Loucy (cell line): ENCODE data around the gene GRK1.

Experiments
- H2AFZ ChIP-seq: fragments of 200-600 bp; sonication (generic); 2 replicates; pipeline ENCODE4 v1.6.0; 2016; ENCODE audit warnings: antibody characterized with exemption, mild to moderate bottlenecking, low read length, moderate library complexity
- H3F3A ChIP-seq: fragments of 200-600 bp; 2 replicates; pipeline ENCODE4 v1.6.0; 2016; ENCODE audit warnings: antibody characterized with exemption, low read depth, mild to moderate bottlenecking
- H3K27me3 ChIP-seq: fragments of 200-600 bp; sonication (generic); 2 replicates; pipeline ENCODE4 v1.6.1; 2014; ENCODE audit warnings: low read length, mild to moderate bottlenecking; ENCODE audit not compliant: insufficient read depth, poor library complexity, severe bottlenecking
- H3K36me3 ChIP-seq: fragments of 200-600 bp; sonication (generic); 2 replicates; pipeline ENCODE4 v1.6.1; 2016; ENCODE audit warnings: low read length; ENCODE audit not compliant: insufficient read depth
- H3K4me1 ChIP-seq: fragments of 200-600 bp; sonication (generic); 2 replicates; pipeline ENCODE4 v1.5.1; 2014; ENCODE audit warnings: low read length, mild to moderate bottlenecking; ENCODE audit not compliant: insufficient read depth, poor library complexity, severe bottlenecking
- H3K4me2 ChIP-seq: fragments of 200-600 bp; sonication (generic); 2 replicates; pipeline ENCODE4 v1.6.0; 2014; ENCODE audit warnings: antibody characterized with exemption, low read length, low read depth, mild to moderate bottlenecking; ENCODE audit not compliant: poor library complexity, severe bottlenecking
- H3K4me3 ChIP-seq: fragments of 200-600 bp; sonication (generic); 2 replicates; pipeline ENCODE4 v1.5.1; 2014; ENCODE audit warnings: low read length, mild to moderate bottlenecking, mixed read lengths; ENCODE audit not compliant: poor library complexity, severe bottlenecking
- H3K79me2 ChIP-seq: fragments of 200-600 bp; sonication (generic); 2 replicates; pipeline ENCODE4 v1.6.1; 2014; ENCODE audit warnings: low read length; ENCODE audit not compliant: insufficient read depth
- H3K9ac ChIP-seq: fragments of 200-600 bp; sonication (generic); 2 replicates; pipeline ENCODE4 v1.6.0; 2014; ENCODE audit warnings: mild to moderate bottlenecking, low read depth, low read length, moderate library complexity; ENCODE audit not compliant: poor library complexity, severe bottlenecking
- H3K9me2 ChIP-seq: fragments of 200-600 bp; sonication (generic); replicated peaks from 2 replicates; pipeline ENCODE4 v1.6.1; 2016; ENCODE audit warnings: low read depth, low read length, mixed read lengths
- H3K9me3 ChIP-seq: fragments of 200-600 bp; sonication (generic); 2 replicates; pipeline ENCODE4 v1.6.1; 2014; ENCODE audit warnings: mild to moderate bottlenecking, antibody characterized with exemption, low read length, low read depth; ENCODE audit not compliant: insufficient read depth
- H4K20me1 ChIP-seq: fragments of 200-600 bp; sonication (generic); 2 replicates; pipeline ENCODE4 v1.6.0; 2014; ENCODE audit warnings: antibody characterized with exemption, low read length, mild to moderate bottlenecking; ENCODE audit not compliant: insufficient read depth, poor library complexity, severe bottlenecking
- CTCF ChIP-seq: fragments of 200-600 bp; sonication (generic); conservative IDR thresholded peaks from 2 replicates; pipeline ENCODE4 v1.5.1; 2014; ENCODE audit warnings: mild to moderate bottlenecking, antibody characterized with exemption, low read length
- EZH2phosphoT487 ChIP-seq: fragments of 200-600 bp; IDR thresholded peaks from 2 replicates; pipeline ENCODE4 v1.6.1; 2018; ENCODE audit warnings: antibody characterized with exemption, mild to moderate bottlenecking, moderate library complexity, borderline replicate concordance

Gene GRK1

GRCh38 chr13:113753171-113753570, 86.2 kb downstream of the GRK1 start:
- no peaks in the 10 kb centered on the region for H3K36me3 ChIP-seq
- no peaks in the 10 kb centered on the region; the same call in 1 of the 2 replicates for H3F3A ChIP-seq
- no peak for TF ChIP-seq CTCF
- TF ChIP-seq EZH2phosphoT487 = no peak
- no peak overlapping the region for H2AFZ ChIP-seq
- H3K9me2 ChIP-seq = no peaks in the 10 kb centered on the region
- no peaks in the 10 kb centered on the region for H3K4me1 ChIP-seq
- no peak overlapping the region for H3K4me2 ChIP-seq
- no peak overlapping the region for H3K4me3 ChIP-seq
- H4K20me1 ChIP-seq = no peaks in the 10 kb centered on the region
- no peaks in the 10 kb centered on the region for H3K27me3 ChIP-seq
- no peaks in the 10 kb centered on the region for H3K79me2 ChIP-seq
- H3K9ac ChIP-seq = no peak overlapping the region
- H3K9me3 ChIP-seq = peaks cover 14% of the 10 kb centered on the region; the same call in 1 of the 2 replicates

GRCh38 chr13:113754242-113754641, 87.2 kb downstream of the GRK1 start:
- no peaks in the 10 kb centered on the region for H3K27me3 ChIP-seq
- no peak for TF ChIP-seq EZH2phosphoT487
- no peak for TF ChIP-seq CTCF
- no peak overlapping the region for H3K9ac ChIP-seq
- H3F3A ChIP-seq = no peaks in the 10 kb centered on the region; the same call in 1 of the 2 replicates
- H3K36me3 ChIP-seq = no peaks in the 10 kb centered on the region
- H3K4me2 ChIP-seq = no peak overlapping the region
- H4K20me1 ChIP-seq = no peaks in the 10 kb centered on the region
- no peaks in the 10 kb centered on the region for H3K9me2 ChIP-seq
- no peaks in the 10 kb centered on the region for H3K4me1 ChIP-seq
- peaks cover 14% of the 10 kb centered on the region; the same call in 1 of the 2 replicates for H3K9me3 ChIP-seq
- H3K79me2 ChIP-seq = no peaks in the 10 kb centered on the region
- no peak overlapping the region for H2AFZ ChIP-seq
- no peak overlapping the region for H3K4me3 ChIP-seq

- H3K4me3 ChIP-seq = no peak overlapping the region
- no peak overlapping the region for H3K9ac ChIP-seq
- no peaks in the 10 kb centered on the region for H3K9me2 ChIP-seq
- H2AFZ ChIP-seq = no peak overlapping the region
- H4K20me1 ChIP-seq = no peaks in the 10 kb centered on the region
- H3K9me3 ChIP-seq = peaks cover 14% of the 10 kb centered on the region; the same call in 1 of the 2 replicates
- no peaks in the 10 kb centered on the region for H3K36me3 ChIP-seq
- H3F3A ChIP-seq = no peaks in the 10 kb centered on the region; the same call in 1 of the 2 replicates
- TF ChIP-seq CTCF = no peak
- no peak for TF ChIP-seq EZH2phosphoT487
- no peaks in the 10 kb centered on the region for H3K79me2 ChIP-seq
- no peaks in the 10 kb centered on the region for H3K27me3 ChIP-seq
- no peak overlapping the region for H3K4me2 ChIP-seq
- no peaks in the 10 kb centered on the region for H3K4me1 ChIP-seq
Observed at GRCh38 chr13:113754691-113755090, 87.7 kb downstream of the GRK1 start.
